Neural progenitor cell (in vitro differentiated cells): ENCODE measurements around the gene KIAA0930.

ENCODE experiments used
- EZH2 ChIP-seq: fragments of 200-600 bp; sonication (generic); IDR thresholded peaks from 2 replicates; pipeline ENCODE4 v1.6.1; 2017; ENCODE audit warnings: antibody characterized with exemption, mild to moderate bottlenecking, moderate library complexity
- EZH2phosphoT487 ChIP-seq: fragments of 200-600 bp; sonication (generic); IDR thresholded peaks from 2 replicates; pipeline ENCODE4 v1.6.1; 2017; ENCODE audit warnings: antibody characterized with exemption
- TF ChIP-seq, protein P1 (sequence below): fragments of 200-600 bp; sonication (generic); IDR thresholded peaks from 2 replicates; pipeline ENCODE4 v1.5.1; 2017; ENCODE audit warnings: antibody characterized with exemption, mild to moderate bottlenecking

DNA sequence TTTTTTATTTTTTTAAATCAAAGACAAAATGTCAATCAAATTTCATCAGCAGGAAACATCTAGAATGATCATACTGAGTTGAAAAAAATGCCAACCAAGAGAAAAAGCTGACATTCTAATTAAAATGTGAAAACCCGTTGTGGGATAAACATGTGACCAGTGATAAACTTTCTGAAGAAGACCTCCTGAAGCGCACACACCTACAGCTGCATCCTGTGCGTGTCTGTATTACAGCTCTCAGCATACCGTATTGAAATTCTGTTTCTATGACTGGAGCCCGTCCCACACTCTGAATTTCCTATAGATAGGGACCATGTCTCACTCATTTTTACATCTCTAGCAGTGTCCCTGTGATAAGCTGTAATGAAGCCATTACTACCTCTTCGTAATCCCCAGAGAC is 89.2 kb downstream of the KIAA0930 start:
- TF ChIP-seq, protein P1, sequence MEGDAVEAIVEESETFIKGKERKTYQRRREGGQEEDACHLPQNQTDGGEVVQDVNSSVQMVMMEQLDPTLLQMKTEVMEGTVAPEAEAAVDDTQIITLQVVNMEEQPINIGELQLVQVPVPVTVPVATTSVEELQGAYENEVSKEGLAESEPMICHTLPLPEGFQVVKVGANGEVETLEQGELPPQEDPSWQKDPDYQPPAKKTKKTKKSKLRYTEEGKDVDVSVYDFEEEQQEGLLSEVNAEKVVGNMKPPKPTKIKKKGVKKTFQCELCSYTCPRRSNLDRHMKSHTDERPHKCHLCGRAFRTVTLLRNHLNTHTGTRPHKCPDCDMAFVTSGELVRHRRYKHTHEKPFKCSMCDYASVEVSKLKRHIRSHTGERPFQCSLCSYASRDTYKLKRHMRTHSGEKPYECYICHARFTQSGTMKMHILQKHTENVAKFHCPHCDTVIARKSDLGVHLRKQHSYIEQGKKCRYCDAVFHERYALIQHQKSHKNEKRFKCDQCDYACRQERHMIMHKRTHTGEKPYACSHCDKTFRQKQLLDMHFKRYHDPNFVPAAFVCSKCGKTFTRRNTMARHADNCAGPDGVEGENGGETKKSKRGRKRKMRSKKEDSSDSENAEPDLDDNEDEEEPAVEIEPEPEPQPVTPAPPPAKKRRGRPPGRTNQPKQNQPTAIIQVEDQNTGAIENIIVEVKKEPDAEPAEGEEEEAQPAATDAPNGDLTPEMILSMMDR = no peak
- TF ChIP-seq EZH2 = no peak
- TF ChIP-seq EZH2phosphoT487 = no peak
